Testis (tissue), 3 donors: ENCODE data around the gene PCBP3. TPM values are rescaled to one million over a fixed set of nuclear protein-coding genes. Genes with fewer than 3 reads are reported as not detected.

Experiments used
- DNase-seq: peaks from one replicate; pipeline ENCODE4 v3.0.0-alpha.2; 2019
- H3K27ac ChIP-seq, 2 donors: fragments of 200-600 bp; sonication (generic); one replicate each; pipeline ENCODE4 v1.5.1; 2019
- H3K27me3 ChIP-seq: fragments of 200-600 bp; sonication (generic); one replicate; pipeline ENCODE4 v1.5.1; 2019
- H3K36me3 ChIP-seq: fragments of 200-600 bp; sonication (generic); one replicate; pipeline ENCODE4 v1.5.1; 2017; ENCODE audit warnings: low read depth; ENCODE audit errors: missing control alignments
- H3K4me1 ChIP-seq: fragments of 200-600 bp; sonication (generic); one replicate; pipeline ENCODE4 v1.5.1; 2019
- H3K4me3 ChIP-seq, 2 donors: fragments of 200-600 bp; sonication (generic); one replicate each; pipeline ENCODE4 v1.5.1; 2017 to 2019
- H3K9me3 ChIP-seq: fragments of 200-600 bp; sonication (generic); one replicate; pipeline ENCODE4 v1.5.1; 2017
- CTCF ChIP-seq, 3 experiments: fragments of 450-650 bp in 2 of 3; fragments of 200-600 bp in 1 of 3; sonication (generic) in 1 of 3; IDR thresholded peaks; one replicate each; pipeline ENCODE4 v1.5.1; 2016 to 2019; ENCODE audit warnings: antibody characterized with exemption in 3 of 3, mild to moderate bottlenecking in 2 of 3, moderate library complexity in 1 of 3
- POLR2A ChIP-seq: fragments of 450-650 bp; IDR thresholded peaks from one replicate; pipeline ENCODE4 v1.6.1; 2017; ENCODE audit warnings: antibody characterized with exemption, mild to moderate bottlenecking, moderate library complexity
- WGBS, 2 donors: methylation state at CpG; one replicate each; pipeline ENCODE4 v1.1.5; 2018; 5-methylcytosine and 5-hydroxymethylcytosine counted together
- intact Hi-C: fragments of 100-400 bp; cut with DNase I; formaldehyde crosslinking; loops from one replicate; pipeline ENCODE4 v1.15.1; 2023; ENCODE audit warnings: low total_unique reads
- polyA plus RNA-seq: library from polyadenylated mRNA; stranded (reverse); fragments of 350-450 nt; fragmentation: Illumina TruSeq; extraction: RNeasy Lipid Tissue Mini Kit (QIAGEN cat#74804); gene quantifications from one replicate; pipeline ENCODE4 v1.2.3, GENCODE V29; 2014; ENCODE audit warnings: low read depth, low replicate concordance; ENCODE audit not compliant: insufficient read depth
- total RNA-seq, 2 donors: library from RNA; depleted of rRNA; stranded (reverse); fragments of >200 nt; gene quantifications; one replicate each; pipeline ENCODE4 v1.2.3, GENCODE V29; 2016

Gene PCBP3
- total and polyA plus RNA-seq, 3 donors from 2014 or later = 35.7 to 58.3 (median 38.0) TPM

GRCh38 chr21:45875416-45875760 lies 231.9 kb downstream of the PCBP3 start:
- 87 to 90% methylated on average over 2 to 6 of the region's 6 CpGs for WGBS, 2 donors
- Histone ChIP-seq H3K27ac (no peak overlapping the region), H3K36me3 (no peaks in the 10 kb centered on the region), H3K9me3 (no peaks in the 10 kb centered on the region), H3K4me3 (no peak overlapping the region), H3K4me1 (no peaks in the 10 kb centered on the region), H3K27me3 (no peaks in the 10 kb centered on the region)
- no peak for TF ChIP-seq POLR2A
- TF ChIP-seq CTCF (IDR thresholded peaks at IDR 0.05) = no peak
- no peak for DNase-seq
- intact Hi-C loops = no loop called here

GRCh38 chr21:45875881-45876280 lies 232.4 kb downstream of the PCBP3 start:
- no peak for TF ChIP-seq POLR2A
- no peak for TF ChIP-seq CTCF (IDR thresholded peaks at IDR 0.05)
- Histone ChIP-seq H3K9me3 (no peaks in the 10 kb centered on the region), H3K36me3 (no peaks in the 10 kb centered on the region), H3K4me1 (no peaks in the 10 kb centered on the region), H3K27me3 (no peaks in the 10 kb centered on the region), H3K4me3 (no peak overlapping the region), H3K27ac (no peak overlapping the region)
- no peak for DNase-seq
- 86 to 94% methylated on average over 12 of the region's 12 CpGs for WGBS, 2 donors
- intact Hi-C loops = no loop called here

DNA sequence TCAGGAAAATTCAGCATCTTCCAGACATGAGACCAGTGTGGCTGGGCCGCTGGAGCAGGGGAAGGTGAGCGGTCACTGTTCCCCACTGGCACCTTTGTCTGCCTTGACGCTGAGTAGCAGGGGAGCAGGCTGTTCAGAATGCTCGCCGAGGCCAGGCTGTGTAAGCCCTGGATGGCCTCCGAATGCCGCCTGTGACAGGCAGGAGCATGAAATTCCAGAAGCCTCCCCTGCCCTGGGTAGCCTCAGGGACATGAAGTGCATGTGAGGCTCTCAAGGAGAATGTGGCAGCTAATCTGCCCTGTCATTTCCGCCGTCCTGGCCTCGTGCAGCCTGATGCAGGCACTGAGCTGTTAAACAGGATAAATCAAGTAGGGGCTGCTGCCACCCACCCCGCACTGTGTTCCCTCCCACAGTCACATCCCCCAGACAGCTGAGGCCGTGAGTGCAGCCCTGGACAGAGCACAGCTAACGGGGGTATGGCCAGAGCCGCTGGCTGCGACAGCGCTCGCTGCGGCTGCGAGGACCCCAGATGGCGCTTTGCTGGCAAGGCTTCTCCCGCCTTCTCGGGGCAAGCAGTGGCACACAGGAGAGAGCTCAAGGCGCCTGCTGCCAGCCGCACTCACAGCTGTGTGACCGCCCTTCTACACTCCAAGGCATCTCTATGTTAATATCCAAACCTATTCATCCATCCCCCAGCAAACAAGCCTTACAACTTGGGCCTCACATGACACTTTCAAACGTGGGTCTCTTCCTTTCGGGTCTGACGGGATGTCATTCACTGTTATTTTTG lies 233.1 kb downstream of the PCBP3 start:
- H3K36me3 ChIP-seq = no peaks in the 10 kb centered on the region
- no peak overlapping the region for H3K27ac ChIP-seq
- H3K27me3 ChIP-seq = no peaks in the 10 kb centered on the region
- no peak for DNase-seq
- no peak overlapping the region for H3K4me3 ChIP-seq
- TF ChIP-seq CTCF (IDR thresholded peaks at IDR 0.05) (no peak), POLR2A (no peak)
- WGBS, 2 donors = 63 to 78% methylated on average over 15 to 28 of the region's 28 CpGs
- no peaks in the 10 kb centered on the region for H3K4me1 ChIP-seq
- intact Hi-C loops = no loop called here
- H3K9me3 ChIP-seq = no peaks in the 10 kb centered on the region

GRCh38 chr21:45877171-45877438 lies 233.6 kb downstream of the PCBP3 start:
- 77 to 78% methylated on average over 6 of the region's 6 CpGs for WGBS, 2 donors
- no peak overlapping the region for H3K4me3 ChIP-seq
- H3K27me3 ChIP-seq = no peaks in the 10 kb centered on the region
- no peak overlapping the region for H3K27ac ChIP-seq
- no peaks in the 10 kb centered on the region for H3K9me3 ChIP-seq
- DNase-seq = no peak
- no peaks in the 10 kb centered on the region for H3K4me1 ChIP-seq
- H3K36me3 ChIP-seq = no peaks in the 10 kb centered on the region
- TF ChIP-seq CTCF (IDR thresholded peaks at IDR 0.05) (no peak), POLR2A (no peak)
- intact Hi-C loops = no loop called here

- no peak overlapping the region for H3K27ac ChIP-seq
- no peak overlapping the region for H3K4me3 ChIP-seq
- no peaks in the 10 kb centered on the region for H3K36me3 ChIP-seq
- no peaks in the 10 kb centered on the region for H3K27me3 ChIP-seq
- WGBS, 2 donors = 86 to 90% methylated on average over 4 to 9 of the region's 9 CpGs
- TF ChIP-seq POLR2A = no peak
- no peak for TF ChIP-seq CTCF (IDR thresholded peaks at IDR 0.05)
- H3K9me3 ChIP-seq = no peaks in the 10 kb centered on the region
- intact Hi-C loops = no loop called here
- no peaks in the 10 kb centered on the region for H3K4me1 ChIP-seq
- no peak for DNase-seq
These were observed 234.4 kb downstream of the PCBP3 start for GRCh38 chr21:45877821-45878469.
